OCI-LY3 (cell line): ENCODE results near the gene CADPS.

Experiments used
- H2AFZ ChIP-seq: fragments of 200-600, 300-600 bp; shearing (Covaris generic); 2 replicates; pipeline ENCODE4 v1.6.0; 2014; ENCODE audit warnings: antibody characterized with exemption, low read depth, low read length
- H3K27ac ChIP-seq: fragments of 200-600, 300-600 bp; sonication (generic); 2 replicates; pipeline ENCODE4 v1.5.1; 2014; ENCODE audit warnings: mild to moderate bottlenecking, low read length, moderate library complexity, mixed read lengths
- H3K27me3 ChIP-seq: fragments of 200-600, 300-600 bp; sonication (generic); 2 replicates; pipeline ENCODE4 v1.6.1; 2014; ENCODE audit warnings: low read depth, low read length, mixed read lengths
- H3K36me3 ChIP-seq: fragments of 200-600, 300-600 bp; sonication (generic); replicated peaks from 2 replicates; pipeline ENCODE3; 2014; ENCODE audit warnings: low read depth, low read length, mixed read lengths
- H3K4me1 ChIP-seq: fragments of 300-600, 200-600 bp; sonication (generic); 2 replicates; pipeline ENCODE4 v1.6.1; 2014; ENCODE audit warnings: low read length, mixed read lengths
- H3K4me2 ChIP-seq: fragments of 200-600, 300-600 bp; sonication (generic); 2 replicates; pipeline ENCODE4 v1.6.1; 2014; ENCODE audit warnings: low read length, mixed read lengths
- H3K4me3 ChIP-seq: fragments of 300-600, 200-600 bp; sonication (generic); 2 replicates; pipeline ENCODE4 v1.5.1; 2014; ENCODE audit warnings: antibody characterized with exemption, mild to moderate bottlenecking, low read length, moderate library complexity
- H3K79me2 ChIP-seq: fragments of 300-600, 200-600 bp; shearing (Covaris generic); 2 replicates; pipeline ENCODE4 v1.6.1; 2014; ENCODE audit warnings: mild to moderate bottlenecking, low read length, mixed read lengths
- H3K9ac ChIP-seq: fragments of 300-600, 200-600 bp; shearing (Covaris generic); 2 replicates; pipeline ENCODE4 v1.6.0; 2014; ENCODE audit warnings: mild to moderate bottlenecking, low read length, moderate library complexity
- H3K9me3 ChIP-seq: fragments of 200-600, 300-600 bp; shearing (Covaris generic); 2 replicates; pipeline ENCODE4 v1.6.1; 2014; ENCODE audit warnings: low read length, mixed read lengths; ENCODE audit not compliant: insufficient read depth
- H4K20me1 ChIP-seq: fragments of 200-600, 300-600 bp; sonication (generic); 2 replicates; pipeline ENCODE4 v1.6.1; 2016; ENCODE audit warnings: low read length, mixed read lengths; ENCODE audit not compliant: insufficient read depth
- CTCF ChIP-seq: fragments of 200-600, 300-600 bp; sonication (generic); IDR thresholded peaks from 2 replicates; pipeline ENCODE4 v1.5.1; 2014; ENCODE audit warnings: antibody characterized with exemption, low read length, low read depth
- EZH2phosphoT487 ChIP-seq: fragments of 200-600 bp; shearing (Covaris generic); IDR thresholded peaks from 2 replicates; pipeline ENCODE4 v1.6.1; 2018; ENCODE audit warnings: antibody characterized with exemption, mixed run types, low read depth

CADPS gene

DNA sequence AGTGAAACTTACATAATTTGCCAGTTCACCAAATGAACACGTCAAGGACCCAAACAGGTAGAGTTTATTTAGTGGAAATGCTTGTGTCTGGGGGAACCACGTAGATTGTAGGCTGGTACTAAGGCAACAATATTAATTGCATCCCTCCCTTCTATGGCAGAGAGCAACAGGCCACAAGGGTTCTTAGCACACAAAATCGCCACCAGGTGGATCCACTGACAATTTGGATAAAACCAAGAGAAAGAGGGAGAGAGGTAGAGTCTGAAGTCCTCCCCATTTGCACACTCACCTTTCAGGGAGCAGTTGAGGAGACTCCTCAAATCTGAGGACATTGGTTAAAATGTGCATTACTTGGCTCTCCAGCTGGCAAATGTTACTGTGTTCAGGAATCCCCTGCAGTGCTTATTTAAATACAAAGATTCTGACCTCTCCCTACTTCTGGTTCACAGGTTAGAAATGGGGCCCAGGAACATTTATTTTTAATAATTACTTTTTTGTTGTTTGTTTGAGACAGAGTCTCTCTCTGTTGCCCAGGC is 320.9 kb downstream of the CADPS start:
- Histone ChIP-seq H3K27ac (no peak overlapping the region), H3K9ac (no peak overlapping the region), H3K4me3 (no peak overlapping the region), H4K20me1 (no peaks in the 10 kb centered on the region), H3K79me2 (no peaks in the 10 kb centered on the region), H3K4me1 (no peaks in the 10 kb centered on the region), H3K27me3 (peaks cover 35% of the 10 kb centered on the region), H3K9me3 (no peaks in the 10 kb centered on the region), H2AFZ (no peak overlapping the region), H3K4me2 (no peak overlapping the region), H3K36me3 (no peaks in the 10 kb centered on the region)
- peak; percentile 41 for TF ChIP-seq CTCF
- no peak for TF ChIP-seq EZH2phosphoT487

- Histone ChIP-seq H3K27me3 (peaks cover 40% of the 10 kb centered on the region), H4K20me1 (no peaks in the 10 kb centered on the region), H3K79me2 (no peaks in the 10 kb centered on the region), H3K4me2 (no peak overlapping the region), H3K27ac (no peak overlapping the region), H3K36me3 (no peaks in the 10 kb centered on the region), H3K4me3 (no peak overlapping the region), H3K9ac (no peak overlapping the region), H3K4me1 (no peaks in the 10 kb centered on the region), H2AFZ (no peak overlapping the region), H3K9me3 (no peaks in the 10 kb centered on the region)
- TF ChIP-seq CTCF: no peak
- TF ChIP-seq EZH2phosphoT487: no peak
Measured at GRCh38 chr3:62553811-62554210, 321.4 kb downstream of the CADPS start.

DNA sequence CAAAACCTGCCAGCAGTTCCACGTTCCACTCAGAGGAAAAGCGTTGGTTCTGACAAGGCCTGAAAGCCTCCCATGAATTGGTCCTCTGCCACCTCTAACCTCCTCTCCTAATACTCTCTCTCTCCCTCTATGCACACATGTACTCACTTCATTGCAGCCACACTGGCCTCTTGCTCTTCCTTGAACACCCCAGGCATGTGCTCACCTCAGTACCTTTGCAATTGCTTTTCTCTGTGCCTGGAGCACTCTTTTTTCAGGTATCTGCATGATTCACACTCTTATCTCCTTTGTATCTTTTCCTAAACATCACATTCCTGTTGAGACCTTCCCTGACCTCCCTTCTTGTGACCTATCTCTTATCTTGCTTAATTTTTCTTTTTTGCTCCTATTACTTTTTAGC is 323.7 kb downstream of the CADPS start:
- no peaks in the 10 kb centered on the region for H3K9me3 ChIP-seq
- no peak overlapping the region for H3K9ac ChIP-seq
- no peak overlapping the region for H3K4me2 ChIP-seq
- H3K27ac ChIP-seq: no peak overlapping the region
- no peaks in the 10 kb centered on the region for H3K4me1 ChIP-seq
- H2AFZ ChIP-seq: no peak overlapping the region
- H3K79me2 ChIP-seq: no peaks in the 10 kb centered on the region
- H3K4me3 ChIP-seq: no peak overlapping the region
- peaks cover 58% of the 10 kb centered on the region for H3K27me3 ChIP-seq
- no peak for TF ChIP-seq CTCF
- H4K20me1 ChIP-seq: no peaks in the 10 kb centered on the region
- H3K36me3 ChIP-seq: no peaks in the 10 kb centered on the region

- Histone ChIP-seq H3K79me2 (no peaks in the 10 kb centered on the region), H3K27me3 (peaks cover 65% of the 10 kb centered on the region), H4K20me1 (no peaks in the 10 kb centered on the region), H2AFZ (no peak overlapping the region), H3K36me3 (no peaks in the 10 kb centered on the region), H3K9me3 (no peaks in the 10 kb centered on the region), H3K27ac (no peak overlapping the region), H3K4me1 (no peaks in the 10 kb centered on the region), H3K4me2 (no peak overlapping the region), H3K9ac (no peak overlapping the region), H3K4me3 (no peak overlapping the region)
- TF ChIP-seq EZH2phosphoT487: no peak
Measured at GRCh38 chr3:62550439-62550838, 324.8 kb downstream of the CADPS start.
